Left ventricle myocardium inferior (tissue), 1 donor: ENCODE results near the gene HOXC11. TPM values are rescaled to one million over a fixed set of nuclear protein-coding genes. Genes with fewer than 3 reads are reported as not detected.

Source experiments
- DNase-seq: peaks from one replicate; pipeline ENCODE4 v3.0.0-alpha.2; 2020
- H3K27ac ChIP-seq: fragments of 200-600 bp; replicated peaks from 2 replicates; pipeline ENCODE4 v1.8.0; 2021
- H3K27me3 ChIP-seq: fragments of 200-600 bp; 2 replicates; pipeline ENCODE4 v1.8.0; 2021; ENCODE audit warnings: low read depth
- H3K36me3 ChIP-seq: fragments of 200-600 bp; 2 replicates; pipeline ENCODE4 v1.8.0; 2021
- H3K4me1 ChIP-seq: fragments of 200-600 bp; 2 replicates; pipeline ENCODE4 v1.8.0; 2021
- H3K4me3 ChIP-seq: fragments of 200-600 bp; 2 replicates; pipeline ENCODE4 v1.8.0; 2021; ENCODE audit warnings: mild to moderate bottlenecking, moderate library complexity
- H3K9me3 ChIP-seq: fragments of 200-600 bp; replicated peaks from 2 replicates; pipeline ENCODE4 v1.8.0; 2021
- intact Hi-C: fragments of 100-400 bp; cut with micrococcal nuclease; formaldehyde crosslinking; loops from one replicate; pipeline ENCODE4 v1.11.0; 2022
- total RNA-seq: library from RNA; stranded (reverse); fragmentation: NEBNext Ultra II Directional; extraction: Animal tissue kit (Norgen Biotek cat#: 25700); gene quantifications from one replicate; pipeline ENCODE4 v1.2.1, GENCODE V29; 2021
- TF ChIP-seq, protein P1 (sequence below): fragments of 200-600 bp; IDR thresholded peaks from 2 replicates; pipeline ENCODE4 v1.8.0; 2021; ENCODE audit warnings: antibody characterized with exemption, mild to moderate bottlenecking, borderline replicate concordance
- donor health status: DM: no; HTN: yes; CAD: no; lungs with severe emphysema.

The HOXC11 gene
- total RNA-seq, 1 donor from 2014 or later: not detected

DNA sequence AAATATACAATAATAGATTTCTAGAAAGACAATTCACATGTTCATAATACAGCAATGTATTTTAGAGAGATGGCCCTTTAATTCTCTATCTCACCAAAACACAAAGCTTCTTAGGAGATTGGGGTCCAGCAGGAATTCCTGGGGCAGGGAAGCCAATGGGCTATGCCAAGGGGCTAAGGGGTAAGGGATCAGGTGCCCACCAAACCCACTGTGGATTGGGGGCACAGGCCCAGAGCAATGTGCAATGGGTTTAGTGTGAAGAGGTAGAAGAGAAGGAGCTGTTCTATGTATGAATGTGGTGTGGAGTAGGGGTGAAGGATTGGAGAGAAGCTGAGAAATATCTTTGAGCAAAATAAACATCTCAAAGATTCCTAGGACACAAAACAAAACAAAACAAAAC, 31.7 kb upstream of the HOXC11 start:
- intact Hi-C loops: no loop called here
- Histone ChIP-seq H3K4me3 (no peak overlapping the region), H3K27ac (no peak overlapping the region), H3K27me3 (peaks cover 100% of the 10 kb centered on the region), H3K36me3 (no peaks in the 10 kb centered on the region), H3K4me1 (peaks cover 10% of the 10 kb centered on the region), H3K9me3 (no peaks in the 10 kb centered on the region)
- TF ChIP-seq, protein P1, sequence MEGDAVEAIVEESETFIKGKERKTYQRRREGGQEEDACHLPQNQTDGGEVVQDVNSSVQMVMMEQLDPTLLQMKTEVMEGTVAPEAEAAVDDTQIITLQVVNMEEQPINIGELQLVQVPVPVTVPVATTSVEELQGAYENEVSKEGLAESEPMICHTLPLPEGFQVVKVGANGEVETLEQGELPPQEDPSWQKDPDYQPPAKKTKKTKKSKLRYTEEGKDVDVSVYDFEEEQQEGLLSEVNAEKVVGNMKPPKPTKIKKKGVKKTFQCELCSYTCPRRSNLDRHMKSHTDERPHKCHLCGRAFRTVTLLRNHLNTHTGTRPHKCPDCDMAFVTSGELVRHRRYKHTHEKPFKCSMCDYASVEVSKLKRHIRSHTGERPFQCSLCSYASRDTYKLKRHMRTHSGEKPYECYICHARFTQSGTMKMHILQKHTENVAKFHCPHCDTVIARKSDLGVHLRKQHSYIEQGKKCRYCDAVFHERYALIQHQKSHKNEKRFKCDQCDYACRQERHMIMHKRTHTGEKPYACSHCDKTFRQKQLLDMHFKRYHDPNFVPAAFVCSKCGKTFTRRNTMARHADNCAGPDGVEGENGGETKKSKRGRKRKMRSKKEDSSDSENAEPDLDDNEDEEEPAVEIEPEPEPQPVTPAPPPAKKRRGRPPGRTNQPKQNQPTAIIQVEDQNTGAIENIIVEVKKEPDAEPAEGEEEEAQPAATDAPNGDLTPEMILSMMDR: no peak
- no peak for DNase-seq

DNA sequence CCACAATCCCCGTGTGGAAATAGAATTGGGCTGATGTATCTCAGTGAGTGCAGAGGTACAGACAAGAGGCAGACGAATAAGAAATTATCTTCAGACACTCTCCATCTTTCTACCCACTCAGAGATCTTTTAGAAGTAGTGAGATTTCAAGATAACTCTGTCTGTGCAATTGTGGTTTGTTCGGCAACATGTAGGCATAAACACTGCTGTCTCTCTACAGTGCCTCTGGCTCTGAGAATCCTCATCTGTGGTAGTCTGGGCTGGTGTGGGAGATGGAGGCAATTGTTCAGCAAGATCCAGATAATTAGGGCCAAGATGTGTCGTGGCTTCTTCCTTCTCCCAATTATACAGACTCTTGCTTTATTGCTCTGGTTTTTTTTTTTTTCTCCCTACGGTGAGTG, 31.2 kb upstream of the HOXC11 start:
- DNase-seq: no peak
- intact Hi-C loops: no loop called here
- no peak overlapping the region for H3K4me3 ChIP-seq
- H3K4me1 ChIP-seq: peaks cover 10% of the 10 kb centered on the region
- TF ChIP-seq, protein P1: no peak
- H3K27ac ChIP-seq: no peak overlapping the region
- peaks cover 100% of the 10 kb centered on the region for H3K27me3 ChIP-seq
- no peaks in the 10 kb centered on the region for H3K9me3 ChIP-seq
- no peaks in the 10 kb centered on the region for H3K36me3 ChIP-seq

DNA sequence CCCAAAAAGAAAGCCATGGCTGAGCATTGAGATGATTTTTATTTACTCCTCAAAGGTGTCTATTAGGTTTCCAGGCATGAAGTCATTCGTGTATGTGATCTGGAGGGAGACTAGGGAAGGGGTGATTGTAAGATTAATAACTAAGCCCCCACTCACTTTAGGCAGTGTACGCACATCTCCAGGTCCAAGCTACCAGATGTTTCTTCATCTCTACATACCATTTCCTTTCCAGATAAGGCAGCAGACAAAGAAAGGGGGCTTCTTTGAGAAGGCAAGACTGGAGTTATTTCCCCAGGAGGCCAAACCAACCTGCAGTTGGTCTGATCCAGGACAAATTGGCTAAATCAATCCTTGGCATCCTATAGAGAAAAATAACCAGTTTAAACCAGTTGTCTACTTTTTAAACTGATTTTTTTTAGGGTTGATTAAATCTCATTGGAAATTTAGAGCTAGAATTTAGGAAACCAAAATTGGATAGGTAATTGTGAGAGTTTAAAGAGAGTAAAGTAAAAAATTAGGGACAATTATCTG, 30.4 kb upstream of the HOXC11 start:
- TF ChIP-seq, protein P1: no peak
- peaks cover 10% of the 10 kb centered on the region for H3K4me1 ChIP-seq
- no peak overlapping the region for H3K27ac ChIP-seq
- H3K4me3 ChIP-seq: no peak overlapping the region
- H3K9me3 ChIP-seq: no peaks in the 10 kb centered on the region
- peaks cover 100% of the 10 kb centered on the region for H3K27me3 ChIP-seq
- intact Hi-C loops: no loop called here
- no peaks in the 10 kb centered on the region for H3K36me3 ChIP-seq
- no peak for DNase-seq

- intact Hi-C loops: no loop called here
- Histone ChIP-seq H3K27ac (no peak overlapping the region), H3K4me3 (no peak overlapping the region), H3K4me1 (no peaks in the 10 kb centered on the region), H3K27me3 (peaks cover 100% of the 10 kb centered on the region), H3K36me3 (no peaks in the 10 kb centered on the region), H3K9me3 (no peaks in the 10 kb centered on the region)
- no peak for DNase-seq
- TF ChIP-seq, protein P1: no peak
These were observed 28.7 kb upstream of the HOXC11 start for GRCh38 chr12:53944209-53944608.

DNA sequence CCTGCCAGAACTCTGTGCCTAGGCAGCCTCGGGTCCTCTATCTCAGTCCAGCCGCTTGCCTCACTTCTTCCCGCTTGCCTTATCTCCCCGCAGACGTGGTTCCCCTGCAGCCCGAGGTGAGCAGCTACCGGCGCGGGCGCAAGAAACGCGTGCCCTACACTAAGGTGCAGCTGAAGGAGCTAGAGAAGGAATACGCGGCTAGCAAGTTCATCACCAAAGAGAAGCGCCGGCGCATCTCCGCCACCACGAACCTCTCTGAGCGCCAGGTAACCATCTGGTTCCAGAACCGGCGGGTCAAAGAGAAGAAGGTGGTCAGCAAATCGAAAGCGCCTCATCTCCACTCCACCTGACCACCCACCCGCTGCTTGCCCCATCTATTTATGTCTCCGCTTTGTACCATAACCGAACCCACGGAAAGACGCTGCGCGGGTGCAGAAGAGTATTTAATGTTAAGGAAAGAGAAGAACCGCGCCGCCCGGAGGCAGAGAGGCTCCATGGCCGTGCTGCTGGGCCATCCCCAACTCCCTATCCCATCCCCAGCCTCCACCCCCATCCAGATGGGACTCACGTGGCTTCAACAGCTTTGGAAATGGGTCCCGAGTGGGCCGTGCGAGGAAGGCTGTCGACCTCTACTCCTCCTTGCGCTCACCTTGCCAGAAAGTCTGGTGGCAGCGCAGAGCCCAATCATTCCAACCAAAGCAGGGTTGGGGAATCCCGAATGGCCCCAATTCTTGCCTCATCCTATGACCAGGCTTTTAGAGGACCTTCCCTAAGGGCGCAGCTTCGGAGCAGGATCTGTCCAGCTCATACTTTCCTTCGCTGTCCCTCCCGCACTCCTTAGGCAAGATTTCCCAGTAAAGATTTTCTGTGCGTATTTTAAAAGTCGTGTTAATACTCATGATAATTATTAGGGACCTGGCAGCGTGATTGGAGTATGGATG, 27.7 kb upstream of the HOXC11 start:
- intact Hi-C loops: no loop called here
- Histone ChIP-seq H3K4me1 (no peaks in the 10 kb centered on the region), H3K27ac (no peak overlapping the region), H3K36me3 (no peaks in the 10 kb centered on the region), H3K9me3 (no peaks in the 10 kb centered on the region), H3K4me3 (no peak overlapping the region), H3K27me3 (peaks cover 100% of the 10 kb centered on the region)
- TF ChIP-seq, protein P1: no peak
- DNase-seq: no peak
